HG03159 (cell line): ENCODE data around the gene CFAP61.

Experiments
- ATAC-seq: cut with Tn5 transposase; IDR thresholded peaks from one replicate; pipeline ENCODE4 v1.9.1; 2021; ENCODE audit warnings: mild to moderate bottlenecking, moderate library complexity; ENCODE audit not compliant: unreplicated experiment

CFAP61 gene

DNA sequence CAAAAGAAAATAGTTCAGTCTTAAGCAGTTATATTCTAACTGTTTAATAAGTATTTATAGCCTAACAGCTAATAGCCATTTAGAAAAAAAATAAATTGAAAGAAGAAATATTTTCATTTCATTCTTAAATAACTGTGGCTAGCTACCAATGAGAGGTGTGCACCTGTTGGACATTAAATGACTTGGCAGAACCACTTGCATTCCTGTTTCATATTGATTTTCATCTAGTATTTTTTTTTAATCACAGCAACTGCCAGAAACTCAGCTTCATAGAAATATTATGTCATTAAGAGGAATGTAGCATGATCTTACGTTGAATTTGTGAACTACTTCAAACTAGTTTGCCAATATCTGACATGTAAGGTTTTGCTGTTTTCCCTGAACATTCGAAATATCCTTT is 25.0 kb upstream of the CFAP61 start:
- no peak for ATAC-seq

DNA sequence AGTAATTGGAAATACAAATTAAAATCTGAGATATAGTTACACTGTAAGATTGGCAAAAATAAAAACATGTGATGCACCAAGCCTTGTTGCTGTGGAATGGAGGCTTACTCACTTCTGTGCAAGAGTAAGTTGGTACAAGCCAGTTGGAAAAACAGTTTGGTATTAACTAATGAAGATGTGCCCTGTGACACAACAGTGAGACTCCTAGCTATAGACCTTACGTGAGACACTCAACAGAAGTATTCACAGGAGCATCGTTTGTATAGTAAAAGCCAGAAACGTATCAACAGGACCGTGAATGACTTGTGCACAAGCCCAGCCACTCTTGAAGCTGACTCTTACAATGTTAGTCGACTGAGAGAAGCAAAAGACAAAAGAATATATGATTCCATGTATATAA is 20.5 kb upstream of the CFAP61 start:
- ATAC-seq, result no peak

DNA sequence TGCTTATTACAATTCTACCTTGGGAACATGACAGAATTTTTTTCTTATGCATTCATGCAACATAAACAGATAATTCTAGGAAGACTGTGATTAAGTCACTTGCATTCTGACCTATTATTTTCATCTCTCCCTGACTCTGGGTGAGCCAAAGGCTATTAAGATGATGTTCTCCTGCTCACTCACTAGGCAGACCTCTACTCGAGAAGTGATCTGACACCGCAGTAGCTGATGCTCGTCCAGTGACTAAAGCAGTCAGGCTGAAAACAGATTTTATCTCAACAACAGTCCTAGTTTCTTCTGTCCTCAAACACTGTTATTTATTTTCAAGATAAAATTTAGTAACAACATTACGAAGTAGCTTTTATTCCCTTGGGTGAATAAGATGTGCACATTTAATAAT is 17.8 kb upstream of the CFAP61 start:
- ATAC-seq, result no peak

DNA sequence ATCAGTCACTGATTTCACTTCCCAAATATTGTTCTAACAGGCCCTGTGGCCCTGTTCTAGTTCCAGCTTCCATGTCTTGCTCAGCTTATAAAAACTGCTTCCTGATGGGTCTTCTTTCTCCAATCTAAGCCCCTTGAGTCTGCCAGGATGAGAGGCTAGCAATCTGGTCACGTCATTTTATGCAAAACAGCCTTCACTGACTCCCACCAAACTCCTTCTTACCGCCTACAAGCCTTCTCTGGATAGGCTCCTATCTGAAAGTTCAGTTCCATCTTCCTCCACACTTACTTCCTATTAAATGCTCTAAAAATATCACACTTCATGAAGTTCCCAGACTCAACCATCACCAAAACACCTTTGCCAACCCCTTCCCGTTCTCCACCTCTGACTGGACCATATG is 15.6 kb upstream of the CFAP61 start:
- ATAC-seq, result no peak

DNA sequence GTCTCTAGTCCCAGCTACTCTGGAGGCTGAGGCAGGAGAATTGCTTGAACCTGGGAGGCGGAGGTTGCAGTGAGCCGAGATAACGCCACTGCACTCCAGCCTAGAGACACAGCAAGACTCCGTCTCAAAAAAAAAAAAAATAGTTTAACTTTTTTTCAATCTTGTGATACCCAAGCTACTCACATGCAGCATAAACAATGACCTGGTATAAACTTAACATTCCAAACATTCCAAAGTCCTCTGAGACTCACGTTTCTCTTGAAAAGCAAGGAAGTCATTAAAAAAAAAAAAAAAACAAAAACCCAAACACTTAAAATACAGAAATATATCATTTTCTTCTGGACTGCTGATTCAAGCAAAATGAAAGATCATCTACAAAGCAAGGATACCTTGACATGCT is 14.4 kb upstream of the CFAP61 start:
- ATAC-seq, result no peak

DNA sequence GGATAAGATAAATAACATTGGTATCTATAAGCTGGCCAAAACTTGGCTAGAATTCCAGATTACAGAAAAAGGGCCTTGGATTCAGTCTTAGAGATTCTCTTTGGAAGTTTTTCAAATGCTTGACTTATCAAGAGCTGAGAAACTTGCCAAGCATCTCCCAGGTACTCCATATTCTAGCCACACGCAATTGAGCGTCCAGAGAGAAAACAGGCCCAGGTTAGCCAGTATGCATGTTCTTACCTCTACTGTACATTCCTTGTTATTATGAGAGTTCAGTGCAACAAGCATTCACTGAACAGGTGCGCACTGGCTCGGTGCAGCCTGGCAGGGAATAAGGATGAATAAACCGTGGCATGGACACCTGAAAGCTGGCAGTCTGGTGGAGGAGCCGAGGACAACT is 13.7 kb upstream of the CFAP61 start:
- ATAC-seq, result no peak

DNA sequence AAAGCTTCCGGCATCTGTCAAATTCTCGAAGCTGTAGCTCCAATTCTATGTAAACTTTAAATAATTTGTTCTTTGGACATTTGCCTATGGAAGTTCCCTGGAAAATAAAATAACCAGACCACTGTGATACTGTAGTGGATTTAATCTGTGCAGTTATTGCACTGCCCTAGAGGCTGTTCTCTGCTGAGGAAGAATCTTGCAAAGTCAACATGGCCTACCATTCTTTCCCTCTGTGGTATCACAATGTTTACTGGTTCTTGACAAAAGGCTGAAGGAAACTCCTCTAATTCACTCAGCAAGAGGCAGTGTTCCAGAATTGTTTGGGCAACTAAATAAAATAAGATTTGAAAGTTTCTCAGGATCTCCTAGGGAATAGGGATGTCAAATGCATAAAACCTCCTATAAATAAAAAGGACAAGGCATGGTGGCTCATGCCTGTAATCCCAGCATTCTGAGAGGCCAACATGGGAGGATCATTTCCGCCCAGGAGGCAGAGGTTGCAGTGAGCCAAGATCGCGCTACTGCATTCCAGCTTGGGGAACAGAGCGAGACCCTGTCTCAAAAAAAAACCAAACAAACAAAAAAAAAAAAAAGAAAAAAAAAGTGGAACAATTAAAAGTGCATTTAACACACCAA is 12.5 kb upstream of the CFAP61 start:
- no peak for ATAC-seq

DNA sequence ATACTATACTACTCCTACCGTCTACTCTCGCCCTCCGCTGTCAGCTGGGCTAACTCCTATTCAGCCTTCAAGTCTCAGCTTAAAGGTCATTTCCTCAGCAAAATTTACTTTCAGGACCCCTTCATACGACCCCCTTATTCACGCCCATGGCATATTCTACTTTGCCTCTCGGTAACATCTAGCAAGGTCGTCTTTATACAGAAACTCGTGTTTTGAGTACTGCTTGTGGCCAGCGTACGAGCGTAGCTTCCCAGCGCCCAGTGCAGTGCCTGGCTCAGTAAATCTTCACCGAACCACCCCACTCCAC is 612 bp upstream of the CFAP61 start:
- no peak for ATAC-seq

DNA sequence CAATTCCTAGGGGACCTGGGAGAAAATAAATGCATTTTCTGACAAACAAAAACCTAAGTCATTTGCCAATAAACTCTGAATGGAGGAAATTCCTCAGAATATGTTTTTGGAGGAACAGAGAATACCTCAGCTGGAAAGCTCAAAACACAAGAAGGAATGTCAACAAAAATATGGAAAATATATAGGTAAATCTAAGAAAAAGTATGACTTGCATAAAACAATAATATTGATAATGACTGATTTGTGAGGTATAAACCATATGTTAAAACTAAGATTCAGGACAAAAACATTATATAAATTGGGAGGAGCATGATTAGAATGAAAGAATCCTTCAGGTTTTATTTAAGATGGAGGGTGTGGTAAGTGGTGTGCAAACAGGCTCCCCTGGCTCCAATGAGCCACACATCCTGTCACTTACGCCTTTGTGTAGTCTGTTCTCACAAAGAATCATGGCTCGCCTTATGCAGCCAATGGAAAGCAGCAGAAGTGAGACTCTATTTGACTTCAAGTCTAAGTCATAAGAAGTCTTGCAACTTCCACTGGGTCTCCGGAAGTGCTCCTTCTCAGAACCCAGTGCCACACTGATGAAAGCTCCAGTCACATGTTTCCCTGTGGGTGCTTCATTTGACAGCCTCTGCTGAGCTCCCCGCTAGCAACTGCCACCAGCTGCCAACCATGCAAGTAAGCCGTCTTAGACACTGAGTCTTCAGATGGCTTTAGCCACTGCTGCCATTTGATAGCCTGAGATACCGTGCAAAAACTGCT is 8.1 kb downstream of the CFAP61 start:
- no peak for ATAC-seq

DNA sequence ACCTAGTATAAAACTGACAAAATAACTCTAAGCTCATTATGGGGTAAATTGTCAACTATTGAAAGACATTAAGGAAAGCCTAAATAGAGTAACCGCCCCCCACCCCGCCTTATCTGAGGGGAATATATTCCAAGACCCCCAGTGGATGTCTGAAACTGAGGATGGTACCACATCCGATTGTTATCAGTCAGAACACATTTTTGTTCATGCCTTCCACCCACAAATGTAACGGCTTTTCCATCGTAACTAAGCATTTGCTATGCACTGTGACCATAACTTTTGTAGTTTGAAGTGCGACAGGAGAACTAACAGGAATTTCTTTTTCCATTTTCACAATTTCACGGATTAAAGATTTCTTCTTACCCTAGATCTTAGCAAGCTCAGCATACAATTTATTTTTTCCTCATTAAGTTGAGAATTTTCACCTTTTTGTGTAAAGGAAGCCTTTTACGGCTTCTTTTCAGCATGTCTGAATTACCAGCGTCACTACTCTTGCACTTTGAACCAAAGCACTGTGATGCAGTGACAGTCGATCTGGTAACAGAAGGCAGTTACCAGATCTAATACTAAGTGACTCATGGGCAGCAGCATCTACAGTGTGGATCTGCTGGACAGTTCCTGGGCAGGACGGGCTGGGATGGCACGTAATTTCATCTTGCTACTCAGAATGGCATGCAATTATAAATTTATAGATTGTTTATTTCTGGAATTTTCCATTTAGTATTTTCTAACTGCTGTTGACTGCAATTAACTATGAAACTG is 11.8 kb downstream of the CFAP61 start:
- ATAC-seq, result no peak

DNA sequence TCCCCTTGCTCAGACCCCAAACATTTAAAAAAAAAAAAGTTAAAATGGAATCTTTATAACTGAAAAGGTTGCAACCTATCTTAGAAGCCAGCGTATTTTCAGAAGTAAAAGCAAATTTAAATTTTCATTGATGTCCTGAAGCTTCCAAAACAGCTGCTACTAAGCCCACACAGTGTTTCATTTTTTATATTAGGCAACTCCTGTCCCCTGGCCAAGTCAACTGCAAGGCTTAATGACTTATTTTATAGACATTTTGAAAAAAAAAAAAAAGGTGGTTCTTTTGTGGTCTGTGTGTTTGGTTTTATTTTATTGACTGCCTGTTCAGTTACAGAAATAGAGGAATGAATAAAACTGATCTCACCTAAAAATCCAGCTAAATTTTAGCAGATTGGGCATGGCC is 13.0 kb downstream of the CFAP61 start:
- ATAC-seq, result no peak

DNA sequence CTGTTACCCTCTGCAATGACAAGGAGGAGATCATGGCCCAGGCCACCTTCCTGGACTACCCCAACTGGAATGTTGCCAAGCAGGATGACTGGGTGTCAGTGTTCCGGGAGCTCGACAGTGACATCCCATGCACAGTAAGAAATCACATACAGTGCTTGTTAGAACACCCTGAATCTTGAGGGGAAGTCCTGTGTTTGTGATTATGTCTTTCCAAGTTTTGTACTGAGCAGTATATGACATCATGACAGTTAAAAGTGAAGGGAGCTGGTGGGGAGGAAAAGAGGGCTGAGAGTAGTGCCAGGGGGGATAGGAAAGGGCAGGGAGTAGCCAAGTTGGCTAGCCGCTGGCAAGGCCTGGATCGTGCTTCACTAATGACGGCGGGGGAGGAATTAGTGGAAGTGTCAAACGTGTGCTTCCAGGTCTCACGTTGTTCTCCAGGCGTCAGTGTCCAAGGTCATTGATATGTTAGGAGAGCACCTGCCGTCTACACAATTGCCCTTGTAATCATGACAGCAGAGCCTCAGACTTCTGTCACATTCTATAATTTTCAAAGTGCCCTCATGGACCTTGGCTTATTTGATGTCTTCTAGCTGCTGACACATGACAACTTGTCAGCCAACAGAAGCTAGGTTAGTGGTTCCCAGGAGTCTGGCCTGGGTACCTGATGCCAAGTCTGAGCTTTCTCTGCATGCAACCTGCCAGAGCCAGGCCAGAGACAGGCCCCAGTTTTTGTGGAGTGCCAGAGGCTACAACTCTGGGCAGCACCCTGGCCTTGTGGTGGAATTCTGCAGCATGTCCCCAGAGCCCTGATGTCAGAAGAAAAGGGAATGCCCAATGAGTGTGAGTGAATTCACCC is 18.8 kb downstream of the CFAP61 start:
- ATAC-seq, result no peak

DNA sequence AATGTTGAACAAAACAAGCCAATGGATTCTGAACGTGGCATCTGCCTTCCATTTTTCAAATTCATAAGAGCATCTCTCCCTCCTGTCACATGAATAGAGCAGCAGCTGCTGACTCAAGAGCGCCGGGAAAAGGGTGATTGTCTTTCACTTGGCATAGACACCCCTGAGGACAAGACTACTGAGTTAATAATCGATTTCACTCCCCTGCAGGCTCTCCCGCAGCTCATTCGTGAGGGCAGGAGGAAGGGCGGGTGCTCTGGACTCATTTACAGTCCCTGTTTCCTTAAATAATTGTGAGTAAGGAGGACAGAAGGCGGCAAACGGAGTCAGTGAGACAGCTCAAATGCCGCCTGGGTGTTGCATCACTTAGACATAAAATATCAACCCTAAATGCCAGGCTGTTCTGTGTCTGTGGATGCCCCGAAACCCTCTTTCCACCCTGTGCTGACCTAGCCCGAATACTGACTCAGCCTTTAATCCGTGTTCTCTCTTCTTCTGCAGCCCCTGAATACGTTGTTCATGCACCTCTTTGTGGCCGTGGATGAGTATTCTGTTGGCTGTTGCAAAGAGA is 21.6 kb downstream of the CFAP61 start:
- no peak for ATAC-seq

DNA sequence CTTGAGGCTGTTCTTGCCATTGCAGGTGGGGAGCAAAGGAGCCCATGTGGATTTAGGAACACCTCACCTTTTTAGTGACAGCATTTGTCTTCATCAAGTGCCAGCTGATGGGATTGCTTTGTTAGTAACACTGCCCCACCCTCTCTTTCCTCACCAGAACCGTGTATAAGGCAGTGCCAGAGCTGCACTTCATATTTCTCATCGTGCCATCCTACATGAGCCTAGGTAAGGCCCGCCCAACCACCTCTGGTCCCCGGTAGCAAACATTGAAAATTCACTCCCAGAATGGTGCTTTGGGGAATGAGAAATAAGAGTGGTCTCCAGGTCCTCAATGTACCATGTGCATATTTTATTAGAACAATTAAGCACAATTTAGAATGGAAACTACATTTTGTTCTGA is 22.7 kb downstream of the CFAP61 start:
- no peak for ATAC-seq

DNA sequence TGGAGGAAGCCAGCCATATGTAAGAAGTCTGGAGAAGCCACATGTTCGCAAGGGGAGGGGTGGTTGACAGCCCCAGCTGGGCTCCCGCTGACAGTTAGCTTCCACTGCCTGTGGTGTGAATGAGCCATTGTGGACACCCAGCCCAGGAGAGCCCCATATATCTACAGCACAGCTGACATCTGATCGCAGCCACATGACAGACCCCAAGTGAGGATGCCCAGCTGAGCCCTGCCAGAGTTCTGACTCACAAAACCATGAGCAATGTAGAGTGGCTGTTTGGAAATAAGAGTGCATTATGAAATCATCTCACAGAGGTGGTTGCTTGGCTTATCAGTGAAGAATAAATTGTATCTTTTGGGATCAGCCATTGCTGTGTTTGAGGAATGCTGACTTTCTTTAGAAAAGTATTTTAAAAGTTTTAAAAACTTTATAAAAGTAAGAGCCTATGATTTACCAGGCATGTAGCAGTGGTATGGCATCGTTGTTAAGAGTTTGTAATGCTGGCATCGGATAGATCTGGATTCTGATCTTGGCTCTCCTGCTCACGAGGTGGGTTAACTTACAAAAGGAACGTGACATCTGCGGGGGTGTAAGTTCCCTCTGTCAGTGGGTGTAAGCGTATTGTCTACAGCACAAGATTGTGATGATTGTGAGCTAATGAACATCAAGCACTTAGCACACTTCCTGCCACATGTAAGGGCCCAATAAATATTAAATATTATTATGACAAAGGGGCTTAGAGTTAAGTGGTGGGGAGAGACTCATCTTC is 24.1 kb downstream of the CFAP61 start:
- ATAC-seq, result no peak

DNA sequence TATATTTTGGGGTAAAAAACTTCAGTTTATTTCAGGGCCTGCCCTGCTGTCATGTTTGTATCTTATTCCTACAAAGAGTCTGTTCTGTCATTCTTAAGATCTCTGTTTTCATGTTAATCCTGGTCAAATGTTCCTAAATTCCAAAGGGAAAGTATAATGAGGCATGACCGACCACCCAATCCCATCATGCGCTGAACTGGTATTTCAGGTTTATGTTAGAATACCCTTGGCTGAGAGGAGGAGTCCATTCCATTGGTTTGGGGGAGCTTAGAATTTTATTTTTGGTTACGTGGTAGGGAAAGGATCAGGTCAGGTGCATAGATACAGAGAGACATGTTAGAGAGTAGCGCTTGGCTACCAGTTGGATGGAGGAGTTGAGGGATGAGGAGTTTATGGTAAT is 25.7 kb downstream of the CFAP61 start:
- no peak for ATAC-seq

DNA sequence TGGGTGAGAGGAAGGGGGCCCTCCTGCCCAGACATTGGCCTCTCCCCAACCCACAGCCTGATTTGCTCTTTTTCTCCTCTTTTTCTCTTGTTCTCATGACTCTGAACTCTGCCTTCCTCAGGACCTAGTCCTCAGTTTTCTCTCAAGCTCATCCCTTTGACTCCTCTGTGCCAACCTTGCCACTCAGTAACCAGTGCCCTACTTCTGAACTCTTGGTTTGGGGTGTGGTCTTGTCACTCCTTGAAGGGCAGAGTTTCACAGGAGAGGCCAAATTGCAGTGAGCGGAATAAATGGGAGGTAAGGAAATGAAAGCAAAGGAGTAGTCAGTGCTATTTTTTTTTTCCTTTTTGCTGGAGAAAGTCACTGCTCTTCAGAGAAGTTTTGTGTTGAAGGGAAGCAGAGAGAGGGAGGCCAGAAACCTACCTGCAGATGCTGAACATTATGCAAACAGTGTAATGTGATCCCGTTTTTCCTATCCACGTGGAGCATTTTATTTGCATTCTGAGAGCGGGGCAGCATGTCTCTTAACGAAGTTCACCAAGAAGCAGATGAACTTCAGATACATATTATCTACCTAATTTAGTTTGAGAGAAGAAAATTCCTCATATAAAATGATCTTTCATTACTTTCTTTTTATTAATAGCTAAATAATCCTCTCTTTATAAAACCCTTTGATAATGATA is 26.9 kb downstream of the CFAP61 start:
- no peak for ATAC-seq

DNA sequence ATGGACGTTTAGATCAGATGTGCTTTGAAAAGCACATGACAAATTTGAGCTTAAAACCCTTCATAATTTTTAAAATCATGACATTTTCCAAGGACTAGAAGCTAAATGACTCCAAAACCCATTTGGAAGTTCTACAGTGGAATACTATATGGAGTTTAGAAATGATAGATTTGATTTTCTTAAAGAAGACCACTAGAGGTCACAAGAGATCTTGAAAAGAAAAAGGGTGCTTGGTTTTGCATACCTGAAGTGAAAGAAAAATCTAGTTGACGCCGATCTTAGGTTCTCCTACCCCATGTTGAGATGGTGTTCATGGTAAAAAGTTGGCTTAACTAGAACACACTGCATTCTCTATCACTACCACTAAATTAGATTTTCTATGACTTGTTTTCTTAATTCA is 31.5 kb downstream of the CFAP61 start:
- no peak for ATAC-seq

DNA sequence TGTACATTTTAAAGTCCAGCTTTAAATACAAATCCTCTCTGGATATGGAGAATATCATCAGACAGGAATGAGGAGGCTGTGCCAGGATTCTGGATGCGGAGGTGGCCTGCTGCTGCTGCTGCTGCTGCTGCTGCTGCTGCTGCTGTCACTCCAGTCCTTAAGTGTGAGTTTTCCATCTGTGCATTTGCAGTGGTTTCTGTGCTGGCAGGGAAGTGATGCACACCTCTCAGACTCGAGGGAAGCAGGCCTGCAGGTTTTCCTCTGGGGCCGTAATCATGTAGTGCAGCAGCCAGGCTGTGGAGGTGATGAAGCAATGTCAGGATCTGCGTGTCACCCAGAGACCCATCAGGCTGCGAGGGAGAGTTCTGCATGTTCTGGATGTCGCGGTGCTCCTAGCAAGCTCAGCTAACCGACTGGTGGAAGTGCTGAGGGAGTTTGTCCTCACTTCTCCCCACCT is 32.0 kb downstream of the CFAP61 start:
- ATAC-seq, result no peak

DNA sequence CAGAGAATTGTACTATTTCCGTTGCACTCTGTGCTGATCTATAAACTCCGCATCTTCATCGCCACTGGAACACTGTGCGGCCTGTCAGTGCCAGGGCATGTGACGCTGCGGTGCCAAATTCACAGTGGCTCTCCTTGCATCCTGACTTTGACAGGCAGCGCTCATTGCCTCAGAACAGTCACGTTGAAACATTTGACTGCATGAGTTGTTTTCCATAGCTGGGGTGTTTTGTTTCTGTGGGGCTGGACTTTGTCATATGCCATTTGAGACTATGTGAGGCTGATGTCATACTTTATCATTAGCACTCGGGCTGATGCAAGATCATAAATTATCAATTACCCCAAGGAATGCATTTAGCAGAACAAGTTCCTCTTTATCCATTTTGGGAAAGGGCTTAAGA is 32.7 kb downstream of the CFAP61 start:
- ATAC-seq, result no peak
